ENCODE measurements around the gene ANO6.

ANO6 gene

GRCh38 chr12:45419317-45419814 lies 203.5 kb downstream of the ANO6 start:
- FAIRE-seq = no peak
- no peak for TF ChIP-seq TAF1 (IDR thresholded peaks at IDR 0.05; ENCODE audit: low read depth, low read length)
- TF ChIP-seq POU2F2 (IDR thresholded peaks at IDR 0.05; ENCODE audit: low read depth, low read length) = no peak
- no peak for TF ChIP-seq POLR2AphosphoS5 (IDR thresholded peaks at IDR 0.05; ENCODE audit: low read depth, low read length)
- no peak for DNase-seq (ENCODE audit: insufficient read length, low spot score)

DNA sequence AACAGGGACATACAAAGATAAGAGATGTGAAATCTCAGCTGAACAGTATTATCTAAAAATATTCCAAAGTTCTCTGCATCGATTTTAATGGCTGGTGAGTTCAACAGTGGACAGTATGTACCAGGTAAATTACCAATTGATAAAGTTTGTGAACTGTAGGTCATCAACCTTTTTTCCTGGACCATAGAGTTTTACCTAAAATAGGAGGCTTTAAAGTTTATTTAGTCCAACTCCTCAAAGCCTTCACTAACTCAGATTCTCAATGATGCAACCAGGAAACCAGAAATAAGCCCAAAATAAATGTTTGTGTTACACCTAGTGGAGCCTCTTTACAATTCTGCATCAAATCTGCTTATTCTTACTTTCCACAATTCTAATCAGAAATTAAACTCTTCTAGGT lies 205.8 kb downstream of the ANO6 start:
- DNase-seq (ENCODE audit: insufficient read length, low spot score) (no peak), FAIRE-seq (no peak)
- TF ChIP-seq PAX5 (IDR thresholded peaks at IDR 0.05; ENCODE audit: insufficient read depth, low read length, severe bottlenecking) = no peak
- TF ChIP-seq POU2F2 (IDR thresholded peaks at IDR 0.05; ENCODE audit: low read depth, low read length) = no peak
- TF ChIP-seq TAF1 (IDR thresholded peaks at IDR 0.05; ENCODE audit: low read depth, low read length) = no peak
- no peak for TF ChIP-seq SPI1 (IDR thresholded peaks at IDR 0.05; ENCODE audit: low read depth, low read length)
- no peak for TF ChIP-seq POLR2A (IDR thresholded peaks at IDR 0.05; ENCODE audit: low read depth, low read length)
- TF ChIP-seq POLR2AphosphoS5 (IDR thresholded peaks at IDR 0.05; ENCODE audit: low read depth, low read length) = no peak

GRCh38 chr12:45423931-45424330 lies 208.0 kb downstream of the ANO6 start:
- TF ChIP-seq POU2F2 (IDR thresholded peaks at IDR 0.05; ENCODE audit: low read depth, low read length) (no peak), SPI1 (IDR thresholded peaks at IDR 0.05; ENCODE audit: low read depth, low read length) (no peak), PAX5 (IDR thresholded peaks at IDR 0.05; ENCODE audit: insufficient read depth, low read length, severe bottlenecking) (no peak), POLR2AphosphoS5 (IDR thresholded peaks at IDR 0.05; ENCODE audit: low read depth, low read length) (no peak), TAF1 (IDR thresholded peaks at IDR 0.05; ENCODE audit: low read depth, low read length) (no peak), POLR2A (IDR thresholded peaks at IDR 0.05; ENCODE audit: low read depth, low read length) (no peak)
- FAIRE-seq = no peak

GRCh38 chr12:45425426-45425825 lies 209.5 kb downstream of the ANO6 start:
- TF ChIP-seq POLR2AphosphoS5 (IDR thresholded peaks at IDR 0.05; ENCODE audit: low read depth, low read length) = no peak
- no peak for TF ChIP-seq POLR2A (IDR thresholded peaks at IDR 0.05; ENCODE audit: low read depth, low read length)
- no peak for TF ChIP-seq TAF1 (IDR thresholded peaks at IDR 0.05; ENCODE audit: low read depth, low read length)
- TF ChIP-seq PAX5 (IDR thresholded peaks at IDR 0.05; ENCODE audit: insufficient read depth, low read length, severe bottlenecking) = no peak
- TF ChIP-seq SPI1 (IDR thresholded peaks at IDR 0.05; ENCODE audit: low read depth, low read length) = no peak
- no peak for TF ChIP-seq POU2F2 (IDR thresholded peaks at IDR 0.05; ENCODE audit: low read depth, low read length)
- no peak for FAIRE-seq
- no peak for DNase-seq (ENCODE audit: insufficient read length, low spot score)

More at GRCh38 chr12:45423931-45424330, 208.0 kb downstream of the ANO6 start:
- no peak for DNase-seq (ENCODE audit: insufficient read length, low spot score)

GRCh38 chr12:45426294-45426693 lies 210.4 kb downstream of the ANO6 start:
- TF ChIP-seq PAX5 (IDR thresholded peaks at IDR 0.05; ENCODE audit: insufficient read depth, low read length, severe bottlenecking) (no peak), POLR2AphosphoS5 (IDR thresholded peaks at IDR 0.05; ENCODE audit: low read depth, low read length) (no peak), POU2F2 (IDR thresholded peaks at IDR 0.05; ENCODE audit: low read depth, low read length) (no peak), SPI1 (IDR thresholded peaks at IDR 0.05; ENCODE audit: low read depth, low read length) (no peak), POLR2A (IDR thresholded peaks at IDR 0.05; ENCODE audit: low read depth, low read length) (no peak), TAF1 (IDR thresholded peaks at IDR 0.05; ENCODE audit: low read depth, low read length) (no peak)
- DNase-seq (ENCODE audit: insufficient read length, low spot score) (no peak), FAIRE-seq (no peak)

DNA sequence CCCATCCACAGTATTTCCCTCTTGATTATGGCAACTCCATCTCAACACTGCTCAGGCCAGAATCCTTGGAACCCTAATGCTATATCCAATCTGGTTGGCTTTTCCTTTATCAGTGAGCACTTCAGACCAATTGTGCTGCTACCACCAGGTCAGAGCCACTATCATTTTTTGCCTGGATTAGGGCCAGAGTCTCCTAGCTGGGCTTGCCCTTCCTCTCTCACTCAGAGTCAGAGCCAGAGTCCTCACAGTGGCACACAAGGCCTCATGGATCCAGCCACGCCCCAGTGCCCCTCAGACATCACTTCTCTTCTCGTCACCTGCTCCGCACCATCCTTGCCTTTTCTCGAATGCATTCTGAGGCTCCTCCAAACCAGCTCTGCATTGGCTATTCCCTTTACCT lies 211.1 kb downstream of the ANO6 start:
- TF ChIP-seq POLR2A (IDR thresholded peaks at IDR 0.05; ENCODE audit: low read depth, low read length) (no peak), POU2F2 (IDR thresholded peaks at IDR 0.05; ENCODE audit: low read depth, low read length) (no peak)
- DNase-seq (ENCODE audit: insufficient read length, low spot score) (no peak), FAIRE-seq (no peak)

DNA sequence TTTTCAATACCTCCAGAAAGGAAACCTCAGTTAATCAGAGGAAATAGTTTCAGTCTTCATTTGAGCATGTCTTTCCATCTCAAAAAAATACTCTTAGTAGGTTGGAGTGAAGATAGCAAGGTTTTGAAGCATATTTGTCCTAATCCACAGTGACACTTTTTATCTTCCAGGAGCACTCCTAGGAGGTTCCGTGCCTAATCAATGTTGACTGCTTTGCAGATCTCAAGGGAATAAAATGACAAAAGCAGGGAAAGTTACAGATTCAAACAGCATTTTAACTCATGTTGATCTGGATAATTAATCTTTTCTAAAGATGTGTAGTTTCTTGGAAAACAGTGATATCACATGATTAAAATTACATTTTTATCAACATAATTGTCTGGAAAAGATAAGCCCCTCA lies 213.9 kb downstream of the ANO6 start:
- FAIRE-seq = no peak
- no peak for DNase-seq (ENCODE audit: insufficient read length, low spot score)
- no peak for TF ChIP-seq POLR2AphosphoS5 (IDR thresholded peaks at IDR 0.05; ENCODE audit: low read depth, low read length)
- no peak for TF ChIP-seq POLR2A (IDR thresholded peaks at IDR 0.05; ENCODE audit: low read depth, low read length)
- TF ChIP-seq PAX5 (IDR thresholded peaks at IDR 0.05; ENCODE audit: insufficient read depth, low read length, severe bottlenecking) = no peak
- TF ChIP-seq POU2F2 (IDR thresholded peaks at IDR 0.05; ENCODE audit: low read depth, low read length) = no peak
- TF ChIP-seq SPI1 (IDR thresholded peaks at IDR 0.05; ENCODE audit: low read depth, low read length) = no peak
- no peak for TF ChIP-seq TAF1 (IDR thresholded peaks at IDR 0.05; ENCODE audit: low read depth, low read length)

DNA sequence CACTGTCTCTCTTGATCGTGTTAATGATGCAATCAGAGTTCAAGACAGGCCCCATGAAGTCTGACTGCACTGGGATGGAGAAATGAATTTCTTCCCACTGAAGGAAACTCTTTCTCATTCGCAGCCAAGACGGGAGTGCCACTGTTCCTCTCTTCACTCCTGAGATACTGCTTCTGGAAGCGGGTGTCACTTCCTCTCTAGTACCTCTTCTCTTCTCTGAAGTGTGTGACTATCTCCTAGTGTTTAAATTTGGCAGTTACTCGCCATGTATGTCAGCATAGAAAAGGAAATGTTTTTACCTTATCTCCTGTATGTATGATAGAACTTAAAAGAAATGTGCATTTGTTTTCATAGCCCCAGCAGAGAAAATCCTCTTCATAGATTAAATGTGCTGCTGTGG lies 215.2 kb downstream of the ANO6 start:
- no peak for FAIRE-seq
- TF ChIP-seq SPI1 (IDR thresholded peaks at IDR 0.05; ENCODE audit: low read depth, low read length) (peak; percentile 26; the same call in 1 of the 2 replicates), PAX5 (IDR thresholded peaks at IDR 0.05; ENCODE audit: insufficient read depth, low read length, severe bottlenecking) (no peak)
- no peak for DNase-seq (ENCODE audit: insufficient read length, low spot score)

- TF ChIP-seq POU2F2 (IDR thresholded peaks at IDR 0.05; ENCODE audit: low read depth, low read length) = no peak
- no peak for TF ChIP-seq POLR2A (IDR thresholded peaks at IDR 0.05; ENCODE audit: low read depth, low read length)
- TF ChIP-seq SPI1 (IDR thresholded peaks at IDR 0.05; ENCODE audit: low read depth, low read length) = no peak
- no peak for TF ChIP-seq POLR2AphosphoS5 (IDR thresholded peaks at IDR 0.05; ENCODE audit: low read depth, low read length)
- no peak for TF ChIP-seq PAX5 (IDR thresholded peaks at IDR 0.05; ENCODE audit: insufficient read depth, low read length, severe bottlenecking)
- TF ChIP-seq TAF1 (IDR thresholded peaks at IDR 0.05; ENCODE audit: low read depth, low read length) = no peak
- DNase-seq (ENCODE audit: insufficient read length, low spot score) (no peak), FAIRE-seq (no peak)
These were observed 216.8 kb downstream of the ANO6 start for GRCh38 chr12:45432710-45433109.

DNA sequence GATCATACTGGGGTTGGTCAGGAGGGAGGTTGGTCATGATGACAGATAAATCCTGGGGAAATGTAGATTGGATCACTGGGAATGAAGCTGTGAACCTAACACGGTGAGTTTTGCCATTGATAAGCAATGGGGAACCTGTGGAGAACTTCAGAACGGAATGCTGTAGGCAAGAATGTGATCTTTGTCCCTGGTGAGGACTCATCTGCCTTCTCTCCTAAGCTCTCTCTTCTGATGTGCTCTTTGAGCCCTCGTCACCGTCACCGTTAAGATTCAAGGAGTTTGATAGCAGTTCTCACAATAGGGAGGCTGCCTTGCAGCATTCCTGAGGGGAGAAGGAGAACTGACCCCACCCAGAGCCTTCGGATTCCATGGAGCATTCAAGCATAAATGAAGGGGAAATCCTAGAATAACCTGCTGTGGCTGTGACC lies 217.6 kb downstream of the ANO6 start:
- DNase-seq (ENCODE audit: insufficient read length, low spot score) (no peak), FAIRE-seq (no peak)
- no peak for TF ChIP-seq PAX5 (IDR thresholded peaks at IDR 0.05; ENCODE audit: insufficient read depth, low read length, severe bottlenecking)
- no peak for TF ChIP-seq TAF1 (IDR thresholded peaks at IDR 0.05; ENCODE audit: low read depth, low read length)
- TF ChIP-seq POU2F2 (IDR thresholded peaks at IDR 0.05; ENCODE audit: low read depth, low read length) = no peak
- no peak for TF ChIP-seq POLR2AphosphoS5 (IDR thresholded peaks at IDR 0.05; ENCODE audit: low read depth, low read length)
- no peak for TF ChIP-seq SPI1 (IDR thresholded peaks at IDR 0.05; ENCODE audit: low read depth, low read length)
- TF ChIP-seq POLR2A (IDR thresholded peaks at IDR 0.05; ENCODE audit: low read depth, low read length) = no peak

Data from GM12891 (cell line).